Measurements from ENCODE around the gene RNF123. TPM values are rescaled to one million over a fixed set of nuclear protein-coding genes. Genes with fewer than 3 reads are reported as not detected.
"Not testable (repeated sequence)": the region's sequence is repeated elsewhere in the genome, so short reads cannot be mapped to it uniquely, and the experiment has no call there.

Gene RNF123
- total and polyA plus RNA-seq, 2 experiments from 2014 or later, result 14.6 to 32.5 TPM

DNA sequence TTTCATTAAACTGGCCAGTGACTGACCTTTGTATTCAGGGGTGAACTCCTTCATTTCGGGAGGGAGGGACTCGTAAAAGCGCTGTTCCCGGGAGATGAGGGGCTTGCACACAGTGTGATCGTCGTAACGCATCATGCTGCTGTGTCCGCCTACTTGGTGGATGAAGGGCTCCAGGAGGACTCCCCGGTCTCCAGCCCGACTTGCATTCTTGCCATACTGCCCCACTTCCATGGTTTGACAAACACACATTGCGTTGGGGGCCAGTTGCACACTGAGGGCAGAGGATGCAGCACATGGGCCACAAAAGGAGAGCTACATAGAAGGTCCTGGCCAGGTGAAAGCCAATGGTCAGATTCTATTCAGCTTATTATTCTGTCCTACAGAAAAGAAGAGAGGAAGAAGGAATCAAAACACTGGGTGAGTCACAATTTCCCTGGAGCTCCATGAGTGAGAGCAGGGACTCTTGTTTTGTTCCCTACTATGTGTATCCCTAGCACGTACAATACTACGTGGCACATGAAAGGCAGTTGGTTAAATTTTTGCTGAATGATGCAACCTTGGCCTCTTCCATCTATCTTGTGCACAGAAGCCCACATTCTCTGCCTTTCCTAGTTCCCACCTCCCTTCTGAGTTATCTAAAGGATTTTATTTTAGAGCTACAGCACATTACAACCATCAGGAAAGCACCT is 58.6 kb downstream of the RNF123 start:
- no peak overlapping the region for H2AFZ ChIP-seq
- H3K4me2 ChIP-seq, result no peak overlapping the region
- 0 out of 2 replicates have a peak, but pooled peaks cover 4% of the 10 kb centered on the region for H3F3A ChIP-seq (replicated peaks; ENCODE audit: low read depth)
- H3K4me3 ChIP-seq, result no peak overlapping the region
- peak overlapping the region; percentile 47 for H3K27ac ChIP-seq (ENCODE audit: low read depth)
- ATAC-seq (no peak), DNase-seq (ENCODE audit: low spot score) (no peak)
- Mint-ChIP-seq H3K9me3 (no peaks in the 10 kb centered on the region), H3K4me3 (no peak overlapping the region), H3K36me3 (ENCODE audit: low read depth) (peaks cover 5% of the 10 kb centered on the region; the same call in 1 of the 3 replicates), H3K27ac (peak overlapping the region; percentile 68; the same call in 1 of the 2 replicates), H3K4me1 (no peaks in the 10 kb centered on the region; the same call in 2 of the 3 replicates), H3K27me3 (ENCODE audit: insufficient read depth, low read depth, poor library complexity) (no peaks in the 10 kb centered on the region)
- no peaks in the 10 kb centered on the region for H3K9me2 ChIP-seq (ENCODE audit: insufficient read depth)
- no peaks in the 10 kb centered on the region for H3K4me1 ChIP-seq (ENCODE audit: insufficient read depth)
- H3K27me3 ChIP-seq (ENCODE audit: insufficient read depth), result no peaks in the 10 kb centered on the region
- TF ChIP-seq EZH2phosphoT487 (IDR thresholded peaks at IDR 0.05; ENCODE audit: unreplicated experiment) (no peak), NANOG (IDR thresholded peaks at IDR 0.05; ENCODE audit: borderline replicate concordance) (no peak), POLR2AphosphoS5 (IDR thresholded peaks at IDR 0.05; ENCODE audit: low read depth) (no peak), CREB1 (CRISPR knock-in tag; IDR thresholded peaks at IDR 0.05; ENCODE audit: low read depth) (no peak), EZH2 (IDR thresholded peaks at IDR 0.05; ENCODE audit: low read depth, unreplicated experiment) (no peak), ZNF331 (CRISPR knock-in tag; IDR thresholded peaks at IDR 0.05; ENCODE audit: low read depth) (no peak), JUNB (IDR thresholded peaks at IDR 0.05; ENCODE audit: unreplicated experiment) (no peak)
- TF ChIP-seq, protein P1, sequence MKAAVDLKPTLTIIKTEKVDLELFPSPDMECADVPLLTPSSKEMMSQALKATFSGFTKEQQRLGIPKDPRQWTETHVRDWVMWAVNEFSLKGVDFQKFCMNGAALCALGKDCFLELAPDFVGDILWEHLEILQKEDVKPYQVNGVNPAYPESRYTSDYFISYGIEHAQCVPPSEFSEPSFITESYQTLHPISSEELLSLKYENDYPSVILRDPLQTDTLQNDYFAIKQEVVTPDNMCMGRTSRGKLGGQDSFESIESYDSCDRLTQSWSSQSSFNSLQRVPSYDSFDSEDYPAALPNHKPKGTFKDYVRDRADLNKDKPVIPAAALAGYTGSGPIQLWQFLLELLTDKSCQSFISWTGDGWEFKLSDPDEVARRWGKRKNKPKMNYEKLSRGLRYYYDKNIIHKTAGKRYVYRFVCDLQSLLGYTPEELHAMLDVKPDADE (IDR thresholded peaks at IDR 0.05), result no peak
- TF ChIP-seq, protein P2, sequence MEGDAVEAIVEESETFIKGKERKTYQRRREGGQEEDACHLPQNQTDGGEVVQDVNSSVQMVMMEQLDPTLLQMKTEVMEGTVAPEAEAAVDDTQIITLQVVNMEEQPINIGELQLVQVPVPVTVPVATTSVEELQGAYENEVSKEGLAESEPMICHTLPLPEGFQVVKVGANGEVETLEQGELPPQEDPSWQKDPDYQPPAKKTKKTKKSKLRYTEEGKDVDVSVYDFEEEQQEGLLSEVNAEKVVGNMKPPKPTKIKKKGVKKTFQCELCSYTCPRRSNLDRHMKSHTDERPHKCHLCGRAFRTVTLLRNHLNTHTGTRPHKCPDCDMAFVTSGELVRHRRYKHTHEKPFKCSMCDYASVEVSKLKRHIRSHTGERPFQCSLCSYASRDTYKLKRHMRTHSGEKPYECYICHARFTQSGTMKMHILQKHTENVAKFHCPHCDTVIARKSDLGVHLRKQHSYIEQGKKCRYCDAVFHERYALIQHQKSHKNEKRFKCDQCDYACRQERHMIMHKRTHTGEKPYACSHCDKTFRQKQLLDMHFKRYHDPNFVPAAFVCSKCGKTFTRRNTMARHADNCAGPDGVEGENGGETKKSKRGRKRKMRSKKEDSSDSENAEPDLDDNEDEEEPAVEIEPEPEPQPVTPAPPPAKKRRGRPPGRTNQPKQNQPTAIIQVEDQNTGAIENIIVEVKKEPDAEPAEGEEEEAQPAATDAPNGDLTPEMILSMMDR (conservative IDR thresholded peaks at IDR 0.05; ENCODE audit: low read depth in 2 of 2), result no peak
- no peaks in the 10 kb centered on the region for H3K36me3 ChIP-seq (ENCODE audit: insufficient read depth)
- peaks cover 42% of the 10 kb centered on the region for H3K79me2 ChIP-seq (replicated peaks; ENCODE audit: insufficient read depth)
- H4K20me1 ChIP-seq (replicated peaks; ENCODE audit: insufficient read depth), result peaks cover 17% of the 10 kb centered on the region

DNA sequence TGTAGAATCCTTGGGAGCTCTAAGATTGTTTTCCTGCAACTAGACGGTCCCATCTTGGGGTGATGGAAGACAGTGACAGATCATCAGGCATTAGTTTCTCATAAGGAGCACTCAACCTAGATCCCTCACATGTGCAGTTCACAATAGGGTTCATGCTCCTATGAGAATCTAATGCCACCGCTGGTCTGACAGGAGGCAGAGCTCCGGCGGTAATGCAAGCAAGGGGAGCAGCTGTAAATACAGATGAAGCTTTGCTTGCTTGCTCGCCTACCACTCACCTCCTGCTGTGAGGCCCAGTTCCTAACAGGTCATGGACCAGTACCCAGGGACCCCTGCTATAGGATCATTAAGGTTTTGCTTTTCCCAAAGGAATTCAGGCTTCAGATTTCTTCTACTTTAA is 59.5 kb downstream of the RNF123 start:
- not testable (repeated sequence) for H3K4me1 Mint-ChIP-seq; H3K36me3 Mint-ChIP-seq (ENCODE audit: low read depth); H3K9me2 ChIP-seq (ENCODE audit: insufficient read depth); H3K9me3 Mint-ChIP-seq; H3K4me3 Mint-ChIP-seq; H2AFZ ChIP-seq; H3K27ac Mint-ChIP-seq; H3K27ac ChIP-seq (ENCODE audit: low read depth); H3K27me3 Mint-ChIP-seq (ENCODE audit: insufficient read depth, low read depth, poor library complexity); ATAC-seq; DNase-seq (ENCODE audit: low spot score); H3K4me2 ChIP-seq; H3F3A ChIP-seq (replicated peaks; ENCODE audit: low read depth); H3K27me3 ChIP-seq (ENCODE audit: insufficient read depth); H3K4me3 ChIP-seq; H3K4me1 ChIP-seq (ENCODE audit: insufficient read depth); H3K36me3 ChIP-seq (ENCODE audit: insufficient read depth)
- peaks cover 51% of the 10 kb centered on the region for H3K79me2 ChIP-seq (replicated peaks; ENCODE audit: insufficient read depth)
- H4K20me1 ChIP-seq (replicated peaks; ENCODE audit: insufficient read depth), result peaks cover 19% of the 10 kb centered on the region

All from GM23338 (cell line).